ENCODE results near the gene ANKH. TPM values are rescaled to one million over a fixed set of nuclear protein-coding genes. Genes with fewer than 3 reads are reported as not detected.
"Not testable (repeated sequence)": the region's sequence is repeated elsewhere in the genome, so short reads cannot be mapped to it uniquely, and the experiment has no call there.

The ANKH gene
- total RNA-seq: 156 TPM

DNA sequence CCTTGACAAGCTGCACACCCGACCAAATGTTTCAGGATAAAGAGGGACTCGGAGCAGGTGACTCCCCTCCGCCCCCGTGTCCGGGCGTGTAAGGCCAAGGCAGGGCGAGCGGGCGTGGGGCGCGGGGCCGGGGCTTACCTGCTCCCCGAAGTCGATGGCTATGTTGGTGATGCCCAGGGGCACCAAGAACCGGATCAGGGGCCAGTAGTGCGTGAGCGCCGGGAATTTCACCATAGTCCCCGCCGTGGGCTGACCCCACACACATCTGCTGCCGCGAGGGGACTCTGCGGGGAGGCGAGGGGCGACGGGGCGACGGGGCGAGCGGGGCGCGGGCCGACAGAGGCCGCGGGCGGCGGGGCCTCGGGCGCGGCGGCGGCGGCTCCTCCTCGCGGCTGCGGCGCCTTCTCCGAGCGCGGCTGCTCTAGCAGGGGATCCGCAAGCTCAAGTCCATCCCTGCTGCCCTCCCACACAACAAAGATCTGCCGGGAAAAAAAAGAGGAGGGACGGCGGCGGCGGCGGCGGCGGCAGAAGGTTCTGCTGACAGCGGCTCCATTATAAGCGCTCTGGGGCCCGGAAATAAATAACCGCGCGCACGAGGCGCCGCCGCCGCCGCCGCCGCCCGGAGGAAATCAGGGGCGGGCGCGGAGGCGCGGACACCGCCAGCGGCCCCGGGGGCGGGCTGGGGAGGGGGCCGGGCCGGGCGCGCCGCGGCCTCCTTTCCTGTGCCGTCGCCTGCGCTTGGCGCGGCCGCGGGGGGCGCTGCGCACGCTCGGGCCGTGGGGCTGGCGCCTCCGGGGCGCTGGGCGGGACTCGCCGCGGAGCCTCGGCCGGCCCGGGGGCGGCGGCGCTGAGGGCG, at the start of gene ANKH:
TSS of gene ANKH (minus strand) at position 565 of the 856 bp plus-strand sequence. CDS start at position 234, 331 bp downstream.
- DNase-seq (ENCODE audit: low spot score): peak; percentile 88
- peak; percentile 85 for ATAC-seq
- intact Hi-C loops (cut with DNase I): loop anchor here (10.0 kb wide), 1 partner anchor 53 kb away; no protein-coding TSS in a partner anchor

DNA sequence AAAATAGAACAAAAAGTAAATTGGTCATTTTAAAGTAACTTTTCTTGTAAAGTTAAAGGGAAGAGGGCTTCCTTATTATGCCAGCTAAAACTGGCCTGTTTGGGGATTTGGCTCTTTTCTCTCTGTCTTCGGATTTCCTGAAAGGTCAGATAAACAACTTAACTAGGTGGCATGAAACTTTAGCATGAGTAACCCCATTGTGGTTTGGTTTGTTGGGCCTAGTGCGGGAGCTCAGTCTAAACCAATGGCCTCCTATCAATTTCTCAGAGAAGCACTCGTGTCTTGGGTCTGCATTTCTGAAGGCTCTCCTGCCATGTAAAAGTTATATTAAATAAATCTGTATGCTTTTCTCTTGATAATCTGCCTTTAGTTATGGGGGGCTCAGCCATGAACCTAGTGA, 48.5 kb upstream of the ANKH start:
- intact Hi-C loops (cut with DNase I): loop anchor here (10.0 kb wide), 1 partner anchor 45 kb away; the partner anchor contains the start of gene ANKH
- DNase-seq (ENCODE audit: low spot score): no peak
- no peak for ATAC-seq

- ATAC-seq; intact Hi-C loops (cut with DNase I); DNase-seq (ENCODE audit: low spot score): not testable (repeated sequence)
These were observed 47.5 kb upstream of the ANKH start for GRCh38 chr5:14919106-14919505.

DNA sequence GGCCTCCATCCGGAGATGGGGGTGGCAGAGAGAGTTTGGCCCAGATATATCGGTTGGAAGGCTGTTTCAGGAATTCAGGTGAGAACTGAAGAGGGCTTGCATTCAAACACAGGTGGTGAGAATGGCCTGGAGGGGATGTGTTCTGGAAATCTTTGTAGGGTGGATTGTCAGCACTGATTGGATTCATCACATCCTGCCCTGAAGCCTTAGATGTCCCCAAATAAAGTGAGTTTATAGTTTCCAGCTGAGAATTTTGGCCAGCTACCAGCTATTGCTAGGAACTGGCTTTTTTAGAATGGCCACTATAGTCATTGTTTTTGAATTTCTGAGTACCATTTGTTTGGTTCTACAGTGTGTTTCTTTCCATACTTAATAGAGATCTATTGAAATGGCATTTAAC, 46.1 kb upstream of the ANKH start:
- DNase-seq (ENCODE audit: low spot score) (no peak), ATAC-seq (peak; percentile 61)
- intact Hi-C loops (cut with DNase I): no loop called here

DNA sequence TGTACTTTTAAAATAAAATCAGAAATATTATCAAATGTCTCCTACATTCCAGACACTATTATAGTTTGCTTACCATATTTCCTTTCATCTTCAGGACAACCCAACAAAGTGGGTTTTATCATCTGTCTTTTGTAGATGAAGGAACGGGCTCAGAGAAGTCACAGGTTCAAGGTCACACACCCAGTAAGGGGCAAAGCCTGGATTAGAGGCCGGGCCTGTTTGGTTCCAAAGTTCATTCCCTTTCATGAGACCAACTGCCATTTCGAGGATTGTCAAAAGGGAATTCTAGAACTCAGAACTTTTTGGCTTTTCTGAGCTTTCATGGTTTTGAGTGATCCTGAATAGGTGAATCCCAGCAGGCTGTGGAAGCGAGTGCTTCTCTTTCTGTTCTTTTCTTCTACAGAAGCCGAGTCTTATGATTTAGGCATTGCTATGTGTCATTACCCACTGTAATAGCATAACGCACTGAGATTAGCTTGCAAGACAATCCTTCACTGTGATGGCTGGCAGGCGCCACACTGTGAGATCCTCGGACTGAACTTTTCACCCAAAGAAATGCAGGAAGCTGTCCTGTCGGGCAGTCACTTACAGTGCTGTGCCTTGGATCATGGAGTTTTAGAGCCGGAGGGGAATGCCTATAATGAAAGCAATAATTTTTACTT, 43.8 kb upstream of the ANKH start:
- intact Hi-C loops (cut with DNase I): no loop called here
- ATAC-seq (no peak), DNase-seq (ENCODE audit: low spot score) (no peak)

- DNase-seq (ENCODE audit: low spot score) (no peak), ATAC-seq (no peak)
- intact Hi-C loops (cut with DNase I): no loop called here
These were observed 43.2 kb upstream of the ANKH start for GRCh38 chr5:14914623-14915260.

- ATAC-seq: no peak
- intact Hi-C loops (cut with DNase I): no loop called here
- no peak for DNase-seq (ENCODE audit: low spot score)
These were observed 42.6 kb upstream of the ANKH start for GRCh38 chr5:14914193-14914592.

DNA sequence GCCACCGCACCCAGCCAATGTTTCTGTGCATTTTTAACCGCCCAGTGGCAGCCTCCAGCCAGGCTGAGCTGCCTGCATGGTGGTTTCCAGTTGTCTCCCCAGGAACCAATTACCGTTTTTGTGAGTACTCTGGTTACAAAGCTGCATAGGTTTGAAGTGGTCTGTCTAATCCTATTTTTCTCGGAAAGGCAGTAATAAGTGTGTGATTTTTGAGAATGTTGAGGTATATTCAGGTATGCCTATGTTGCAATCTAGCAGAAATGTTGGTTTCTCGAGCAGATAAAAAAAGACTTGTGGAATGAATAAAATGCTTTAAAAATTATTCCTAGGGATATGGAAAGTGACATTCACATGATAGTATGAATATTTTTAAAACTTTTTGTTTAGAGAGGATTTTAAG, 41.5 kb upstream of the ANKH start:
- no peak for DNase-seq (ENCODE audit: low spot score)
- intact Hi-C loops (cut with DNase I): no loop called here
- no peak for ATAC-seq

- ATAC-seq (no peak), DNase-seq (ENCODE audit: low spot score) (no peak)
- intact Hi-C loops (cut with DNase I): no loop called here
These were observed 40.6 kb upstream of the ANKH start for GRCh38 chr5:14912206-14912605.

DNA sequence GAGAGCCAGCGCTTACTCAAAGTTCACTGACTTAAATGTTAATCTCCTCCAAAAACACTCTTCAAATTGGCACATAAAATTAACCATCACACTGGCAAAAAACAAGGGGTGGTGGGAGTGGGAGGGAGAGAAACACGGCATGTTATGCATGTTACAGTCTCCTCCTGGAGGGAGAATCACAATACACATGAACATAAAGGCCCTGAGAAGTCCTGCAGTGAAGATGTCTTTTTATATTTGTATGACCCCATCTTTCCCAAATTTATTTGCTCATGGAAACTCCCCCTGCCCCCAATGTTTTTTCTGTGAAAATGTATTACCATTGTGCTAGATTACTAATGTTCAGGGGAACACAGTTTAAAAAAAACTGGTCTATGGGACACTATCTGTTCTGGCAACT, 37.8 kb upstream of the ANKH start:
- DNase-seq (ENCODE audit: low spot score): no peak
- intact Hi-C loops (cut with DNase I): no loop called here
- no peak for ATAC-seq

- intact Hi-C loops (cut with DNase I): no loop called here
- no peak for DNase-seq (ENCODE audit: low spot score)
- ATAC-seq: no peak
These were observed 36.6 kb upstream of the ANKH start for GRCh38 chr5:14908172-14908571.

- DNase-seq (ENCODE audit: low spot score) (no peak), ATAC-seq (no peak)
- intact Hi-C loops (cut with DNase I): no loop called here
These were observed 35.0 kb upstream of the ANKH start for GRCh38 chr5:14906628-14907027.

DNA sequence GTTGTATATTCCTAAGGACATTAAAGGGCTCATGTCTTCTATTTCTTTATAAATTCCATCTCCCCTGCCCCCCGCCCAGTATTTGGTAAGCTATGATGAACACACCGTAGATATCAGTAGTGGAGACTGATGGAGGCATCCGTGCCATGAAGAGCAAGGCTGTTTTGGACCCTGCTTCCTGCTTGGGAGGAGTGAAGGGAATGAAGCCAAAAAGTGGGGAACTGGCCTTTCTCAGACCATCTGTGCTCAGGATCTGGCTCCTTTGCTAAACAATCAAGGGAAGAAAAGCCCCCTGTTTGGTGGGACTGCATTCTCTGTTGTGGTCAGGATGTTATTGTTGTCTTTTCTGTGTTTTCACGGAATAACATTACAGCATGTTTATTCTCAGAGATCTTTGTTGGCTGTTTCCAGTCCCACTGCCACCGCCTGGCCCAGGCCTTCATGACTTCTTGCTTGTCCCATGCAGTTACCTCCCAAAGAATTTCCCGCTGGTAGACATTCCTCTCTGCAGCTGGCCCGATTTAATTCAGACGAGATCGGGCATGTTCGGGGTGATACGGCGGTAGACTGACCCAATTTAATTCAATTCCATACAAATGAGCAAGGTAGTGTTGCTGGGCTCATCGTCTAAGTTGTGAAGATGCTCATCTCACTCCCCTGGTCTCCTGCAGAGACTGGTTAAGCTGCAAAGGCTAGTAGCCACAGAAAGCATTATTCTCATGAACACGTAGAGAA, 31.4 kb upstream of the ANKH start:
- no peak for DNase-seq (ENCODE audit: low spot score)
- ATAC-seq: no peak
- intact Hi-C loops (cut with DNase I): no loop called here

GRCh38 chr5:14901462-14902051, 30.0 kb upstream of the ANKH start:
- intact Hi-C loops (cut with DNase I): no loop called here
- no peak for DNase-seq (ENCODE audit: low spot score)
- peak; percentile 64 for ATAC-seq

GRCh38 chr5:14900693-14901461, 29.3 kb upstream of the ANKH start:
- DNase-seq (ENCODE audit: low spot score) (peak; percentile 65), ATAC-seq (peak; percentile 87)
- intact Hi-C loops (cut with DNase I): no loop called here

GRCh38 chr5:14896131-14896530, 24.6 kb upstream of the ANKH start:
- intact Hi-C loops (cut with DNase I): no loop called here
- DNase-seq (ENCODE audit: low spot score): no peak
- ATAC-seq: no peak

GRCh38 chr5:14895301-14895700, 23.7 kb upstream of the ANKH start:
- intact Hi-C loops (cut with DNase I): no loop called here
- DNase-seq (ENCODE audit: low spot score) (no peak), ATAC-seq (no peak)

GRCh38 chr5:14894748-14895147, 23.2 kb upstream of the ANKH start:
- no peak for DNase-seq (ENCODE audit: low spot score)
- no peak for ATAC-seq
- intact Hi-C loops (cut with DNase I): no loop called here

Measured in sciatic nerve (tissue), 2 donors.